Measurements from ENCODE around the gene PHLDB3.
"Not testable (repeated sequence)": the region's sequence is repeated elsewhere in the genome, so short reads cannot be mapped to it uniquely, and the experiment has no call there.

The PHLDB3 gene

DNA sequence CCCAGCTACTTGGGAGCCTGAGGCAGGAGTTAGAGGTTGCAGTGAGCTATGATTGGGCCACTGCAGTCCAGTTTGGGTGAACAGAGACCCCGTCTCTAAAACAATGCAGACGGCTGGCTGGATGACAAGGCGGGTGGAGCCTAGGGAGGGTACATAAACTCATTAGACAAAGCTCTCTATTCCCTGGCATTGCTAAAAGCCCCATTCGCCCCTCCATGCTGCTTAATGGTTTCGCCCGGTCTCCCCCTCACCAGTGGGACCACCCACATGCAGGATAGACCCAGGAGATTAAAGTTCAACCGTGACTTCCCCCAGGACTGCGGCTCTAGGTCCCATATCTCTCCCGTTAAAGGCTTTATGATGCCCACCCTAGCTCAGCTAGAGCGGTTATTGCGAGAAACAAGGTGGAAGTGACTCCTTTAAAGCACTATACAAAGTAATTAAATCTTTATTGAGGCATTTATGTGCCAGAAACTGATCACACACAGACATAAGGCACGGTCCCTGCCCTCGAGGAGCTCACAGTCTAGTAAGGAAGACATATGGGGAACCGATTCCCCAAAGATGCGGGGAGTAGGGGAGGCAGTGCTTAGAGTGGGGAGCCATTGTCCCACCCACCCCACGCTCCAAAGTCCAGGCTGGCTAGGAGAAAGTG, 44.1 kb downstream of the PHLDB3 start:
- DNase-seq: no peak
- in situ Hi-C loops (cut with HindIII; ENCODE audit: low pct_ligation_motif_present, low pct_unique_long_range_greater_than_20kb, low sequenced_read_pairs): no loop called here

DNA sequence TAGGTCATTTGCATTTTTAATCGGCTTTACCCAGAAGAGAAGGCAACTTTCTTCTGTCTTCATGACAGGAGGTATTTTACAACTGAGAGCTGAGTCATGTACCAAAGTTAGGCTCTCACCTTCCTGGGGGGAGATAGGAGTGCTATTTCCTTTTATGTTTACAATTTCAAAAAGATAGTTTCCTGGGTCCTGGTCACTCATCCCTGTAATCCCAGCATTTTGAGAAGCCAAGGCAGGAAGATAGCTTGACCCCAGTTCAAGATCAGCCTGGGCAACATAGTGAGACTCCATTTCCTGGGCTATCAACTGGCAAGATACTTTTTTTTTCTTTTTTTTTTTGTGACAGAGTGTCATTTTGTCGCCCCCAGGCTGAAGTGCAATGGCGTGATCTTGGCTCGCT, 46.7 kb downstream of the PHLDB3 start:
- in situ Hi-C loops (cut with HindIII; ENCODE audit: low pct_ligation_motif_present, low pct_unique_long_range_greater_than_20kb, low sequenced_read_pairs): no loop called here

DNA sequence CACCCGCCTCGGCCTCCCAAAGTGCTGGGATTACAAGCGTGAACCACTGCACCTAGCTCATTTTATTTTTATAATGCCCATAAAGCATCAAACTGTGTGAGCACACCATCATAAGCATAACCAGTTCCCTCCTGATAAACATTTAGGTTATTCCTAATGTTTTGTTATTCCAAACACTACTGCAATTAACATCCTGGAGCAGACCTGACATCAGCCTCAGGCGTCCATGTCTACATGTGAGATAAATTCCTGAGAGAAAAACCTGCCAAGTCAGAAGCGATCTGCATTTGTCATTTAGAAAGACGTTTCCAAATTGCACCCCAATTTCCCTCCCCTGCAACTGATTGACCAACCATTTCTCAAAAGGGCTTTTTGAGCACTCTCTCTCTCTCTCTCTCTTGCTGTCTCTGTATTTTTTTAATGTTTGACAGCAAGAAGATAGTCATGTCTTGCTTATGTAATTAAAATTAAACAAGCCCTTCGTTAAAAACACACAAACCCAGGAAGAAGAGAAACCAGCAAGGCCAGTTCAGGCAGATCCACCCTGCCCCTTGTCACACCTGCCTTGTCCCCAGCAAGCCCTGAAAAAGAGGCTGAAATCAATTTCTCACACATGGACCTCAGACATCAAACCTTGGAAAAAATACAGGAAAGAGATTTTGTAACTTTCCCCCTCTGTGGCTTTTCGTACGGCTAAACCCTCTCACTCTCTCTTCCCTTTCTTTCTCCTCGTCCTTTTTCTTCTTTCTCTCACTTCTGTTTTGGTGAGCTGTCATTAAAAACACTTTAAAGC, 49.0 kb downstream of the PHLDB3 start:
- DNase-seq: no peak
- in situ Hi-C loops (cut with HindIII; ENCODE audit: low pct_ligation_motif_present, low pct_unique_long_range_greater_than_20kb, low sequenced_read_pairs): no loop called here

More for the DNA sequence above, 46.7 kb downstream of the PHLDB3 start:
- DNase-seq: no peak

DNA sequence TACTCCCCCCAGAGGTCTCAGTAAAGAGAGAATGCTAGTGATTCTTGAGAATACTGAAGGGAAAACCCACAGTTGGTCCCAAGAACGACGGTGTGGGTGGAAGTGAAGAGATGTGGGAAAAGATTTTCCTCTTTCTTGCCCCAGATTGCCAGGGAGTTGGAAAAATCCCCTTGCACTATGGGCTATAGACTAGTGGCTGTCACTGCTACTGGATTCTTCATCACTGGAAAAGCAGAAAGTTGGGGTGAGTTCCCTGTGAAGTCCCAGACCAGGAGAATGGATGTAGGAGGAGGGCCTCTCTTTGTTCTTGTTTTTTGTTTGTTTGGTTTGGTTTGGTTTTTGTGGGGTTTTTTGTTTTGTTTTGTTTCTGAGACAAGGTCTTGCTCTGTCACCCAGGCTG, 50.5 kb downstream of the PHLDB3 start:
- in situ Hi-C loops (cut with HindIII; ENCODE audit: low pct_ligation_motif_present, low pct_unique_long_range_greater_than_20kb, low sequenced_read_pairs): no loop called here
- no peak for DNase-seq

DNA sequence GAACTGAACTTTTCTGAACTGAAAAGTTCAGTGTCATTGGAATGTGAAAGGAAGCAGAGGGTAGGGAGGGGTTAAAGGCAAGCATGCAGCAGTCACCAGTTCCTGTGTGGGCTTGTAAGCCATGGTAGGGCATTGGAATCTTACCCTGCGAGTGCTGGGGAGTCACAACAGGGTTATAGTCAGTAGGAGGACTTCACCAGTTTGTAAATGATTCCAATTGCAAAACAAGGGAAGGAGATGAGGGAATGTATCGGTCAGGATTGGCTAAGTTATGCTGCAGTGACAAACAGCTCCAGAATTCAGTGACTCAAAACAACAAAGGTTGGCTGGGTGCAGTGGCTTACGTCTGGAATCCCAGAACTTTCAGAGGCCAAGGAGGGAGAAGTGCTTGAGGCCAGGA, 52.0 kb downstream of the PHLDB3 start:
- DNase-seq: no peak

DNA sequence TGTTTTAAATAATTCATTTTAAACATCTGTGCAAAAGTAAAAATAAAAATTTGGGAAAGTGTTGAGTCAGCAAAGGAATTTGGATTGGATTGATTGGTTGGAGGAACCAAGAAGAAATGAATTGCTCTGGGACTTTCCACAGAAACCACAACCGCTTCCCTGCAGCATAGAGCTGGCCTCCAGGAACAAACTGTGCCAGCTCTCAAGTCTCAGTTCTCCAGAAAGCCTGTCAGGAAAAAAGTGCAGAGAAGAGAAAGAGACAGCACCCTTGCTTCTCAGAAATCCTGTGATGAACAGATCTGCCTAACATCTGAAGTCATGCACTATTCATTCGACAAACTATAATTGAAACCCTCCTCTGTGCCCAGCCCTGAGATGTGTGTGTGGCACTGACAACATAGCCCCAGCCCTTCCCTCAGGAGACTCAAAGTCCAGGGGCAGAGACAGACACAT, 54.0 kb downstream of the PHLDB3 start:
- in situ Hi-C loops (cut with HindIII; ENCODE audit: low pct_ligation_motif_present, low pct_unique_long_range_greater_than_20kb, low sequenced_read_pairs): no loop called here
- DNase-seq: no peak

More for the DNA sequence above, 52.0 kb downstream of the PHLDB3 start:
- in situ Hi-C loops (cut with HindIII; ENCODE audit: low pct_ligation_motif_present, low pct_unique_long_range_greater_than_20kb, low sequenced_read_pairs): no loop called here

DNA sequence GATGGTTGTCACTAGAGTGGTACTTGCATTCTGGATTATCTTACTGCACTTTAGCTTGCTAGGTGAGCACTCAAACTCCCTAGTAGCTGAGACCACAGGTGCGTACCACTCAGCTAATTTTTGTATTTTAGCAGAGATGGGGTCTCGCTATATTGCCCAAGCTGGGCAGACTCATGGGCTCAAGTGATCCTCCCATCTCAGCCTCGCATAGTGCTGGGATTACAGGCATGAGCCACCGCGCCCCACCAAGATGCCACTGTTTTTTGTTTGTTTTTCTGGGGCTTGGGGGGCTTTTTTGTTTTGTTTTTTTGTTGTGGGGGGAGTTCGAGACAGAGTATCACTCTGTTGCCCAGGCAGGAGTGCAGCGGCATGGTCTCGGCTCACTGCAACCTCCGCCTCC, 56.9 kb downstream of the PHLDB3 start:
- no peak for DNase-seq
- in situ Hi-C loops (cut with HindIII; ENCODE audit: low pct_ligation_motif_present, low pct_unique_long_range_greater_than_20kb, low sequenced_read_pairs): no loop called here

DNA sequence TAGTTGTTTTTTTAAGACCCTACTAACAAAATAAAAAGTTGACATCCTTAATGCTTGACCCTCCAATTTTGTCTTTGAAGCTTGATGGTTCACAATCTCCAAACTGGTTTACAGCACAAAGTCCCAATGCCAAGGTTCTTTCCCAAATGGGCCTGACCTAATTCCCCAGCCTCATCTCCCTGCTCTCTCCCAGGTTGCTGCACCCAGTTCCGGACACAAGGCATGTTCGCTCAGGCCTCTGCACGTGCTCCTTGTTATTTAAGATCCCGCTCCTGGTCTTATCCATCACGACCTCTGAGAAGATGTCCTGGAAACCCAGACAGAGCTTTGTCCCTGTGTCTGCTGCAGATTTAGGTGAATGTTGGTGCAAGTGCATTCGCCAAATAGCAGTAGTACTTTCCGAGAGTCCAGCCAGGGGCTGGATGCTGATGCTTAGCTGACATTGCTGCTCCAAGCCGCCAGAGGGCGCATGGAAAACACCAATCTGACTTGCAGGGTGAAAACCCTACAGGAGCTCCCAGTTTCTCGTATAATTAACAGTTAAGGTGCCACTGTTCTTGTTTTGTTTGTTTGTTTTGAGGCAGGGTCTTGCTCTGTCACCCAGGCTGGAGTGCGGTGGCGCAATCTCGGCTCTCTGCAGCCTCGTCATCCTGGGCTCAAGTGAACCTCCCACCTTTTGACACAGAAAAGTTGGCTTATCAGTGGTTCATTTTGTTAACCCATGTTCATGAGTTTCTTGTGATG, 57.6 kb downstream of the PHLDB3 start:
- in situ Hi-C loops (cut with HindIII; ENCODE audit: low pct_ligation_motif_present, low pct_unique_long_range_greater_than_20kb, low sequenced_read_pairs): no loop called here
- DNase-seq: peak; percentile 71

DNA sequence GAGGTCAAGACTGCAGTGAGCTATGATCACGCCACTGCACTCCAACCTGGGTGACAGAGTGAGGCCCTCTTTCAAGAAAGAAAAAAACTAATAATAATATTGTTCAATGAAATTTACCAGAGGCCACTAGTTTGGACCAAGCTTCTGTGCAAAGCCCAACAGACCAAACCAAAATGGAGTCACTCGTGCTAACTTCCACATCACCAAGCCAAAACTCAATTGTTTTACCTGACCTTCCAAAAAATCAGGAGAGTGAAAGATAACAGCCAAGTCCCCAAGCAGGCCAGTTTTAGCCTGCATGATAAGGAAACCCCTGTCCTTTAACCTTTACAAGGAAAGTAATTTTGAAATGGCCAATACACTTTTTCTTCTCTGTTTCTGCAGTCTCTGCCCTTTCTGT, 59.1 kb downstream of the PHLDB3 start:
- DNase-seq: no peak
- in situ Hi-C loops (cut with HindIII; ENCODE audit: low pct_ligation_motif_present, low pct_unique_long_range_greater_than_20kb, low sequenced_read_pairs): no loop called here

DNA sequence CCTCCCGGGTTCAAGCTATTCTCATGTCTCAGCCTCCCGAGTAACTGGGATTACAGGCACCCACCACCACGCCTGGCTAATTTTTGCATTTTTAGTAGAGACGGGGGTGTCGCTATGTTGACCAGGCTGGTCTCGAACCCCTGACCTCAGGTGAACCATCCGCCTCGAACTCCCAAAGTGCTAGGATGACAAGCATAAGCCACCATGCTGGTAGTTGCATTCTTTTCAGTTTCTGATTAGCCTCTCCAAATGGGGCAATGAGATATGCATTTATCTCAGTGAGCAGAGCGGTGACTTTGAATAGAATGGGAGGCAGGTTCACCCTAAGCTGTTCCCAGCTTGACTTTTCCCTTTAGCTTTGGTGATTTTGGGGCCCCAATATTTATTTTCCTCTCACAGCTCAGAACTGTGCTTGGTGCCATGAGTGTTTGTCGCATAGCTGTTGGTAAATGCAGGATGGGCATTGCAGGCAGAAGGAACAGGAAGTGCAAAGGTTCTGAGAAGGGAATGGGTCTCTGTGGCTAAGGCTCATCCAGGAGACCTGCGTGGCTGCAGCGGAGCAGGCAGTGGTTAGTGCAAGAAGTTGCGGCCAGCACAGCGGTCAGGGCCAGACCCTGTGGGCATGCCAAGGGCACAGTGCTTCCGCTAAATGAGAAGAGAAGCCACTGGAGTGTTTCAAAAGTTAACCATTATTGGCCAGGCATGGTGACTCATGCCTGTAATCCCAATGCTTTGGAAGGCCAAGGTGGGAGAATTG, 59.8 kb downstream of the PHLDB3 start:
- in situ Hi-C loops (cut with HindIII; ENCODE audit: low pct_ligation_motif_present, low pct_unique_long_range_greater_than_20kb, low sequenced_read_pairs): no loop called here
- DNase-seq: peak; percentile 83

DNA sequence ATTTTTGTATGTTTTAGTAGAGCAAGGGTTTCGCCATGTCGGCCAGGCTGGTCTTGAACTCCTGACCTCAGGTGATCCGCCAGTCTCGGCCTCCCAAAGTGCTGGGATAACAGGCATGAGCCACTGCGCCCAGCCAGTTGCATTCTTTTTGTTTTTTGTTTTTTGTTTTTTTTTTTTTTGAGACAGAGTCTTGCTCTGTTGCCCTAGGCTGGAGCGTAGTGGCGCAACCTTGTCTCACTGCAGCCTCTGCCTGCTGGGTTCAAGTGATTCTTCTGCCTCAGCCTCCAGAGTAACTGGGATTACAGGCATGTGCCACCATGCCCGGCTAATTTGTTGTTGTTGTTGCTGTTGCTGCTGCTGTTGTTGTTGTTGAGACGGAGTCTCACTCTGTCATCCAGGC, 60.5 kb downstream of the PHLDB3 start:
- DNase-seq; in situ Hi-C loops (cut with HindIII; ENCODE audit: low pct_ligation_motif_present, low pct_unique_long_range_greater_than_20kb, low sequenced_read_pairs): not testable (repeated sequence)

DNA sequence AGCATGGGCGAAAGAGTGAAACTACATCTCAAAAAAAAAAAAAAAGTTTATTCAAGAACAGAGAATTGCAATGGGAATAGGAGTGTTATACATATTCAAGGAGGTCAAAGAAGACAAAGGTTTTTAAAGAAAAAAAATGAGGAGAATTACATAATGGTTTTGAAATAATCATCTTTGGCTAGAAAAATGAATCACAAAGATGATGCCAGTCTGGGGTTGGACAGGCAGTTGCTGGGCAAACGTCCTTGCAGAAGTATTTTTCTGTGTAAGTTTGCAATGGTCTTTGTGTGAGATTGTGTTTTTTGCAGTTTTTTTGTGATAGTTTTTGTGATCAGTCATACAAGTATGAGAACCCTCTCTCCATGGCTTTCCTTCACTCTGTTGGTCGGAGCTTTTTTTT, 62.8 kb downstream of the PHLDB3 start:
- no peak for DNase-seq
- in situ Hi-C loops (cut with HindIII; ENCODE audit: low pct_ligation_motif_present, low pct_unique_long_range_greater_than_20kb, low sequenced_read_pairs): no loop called here

DNA sequence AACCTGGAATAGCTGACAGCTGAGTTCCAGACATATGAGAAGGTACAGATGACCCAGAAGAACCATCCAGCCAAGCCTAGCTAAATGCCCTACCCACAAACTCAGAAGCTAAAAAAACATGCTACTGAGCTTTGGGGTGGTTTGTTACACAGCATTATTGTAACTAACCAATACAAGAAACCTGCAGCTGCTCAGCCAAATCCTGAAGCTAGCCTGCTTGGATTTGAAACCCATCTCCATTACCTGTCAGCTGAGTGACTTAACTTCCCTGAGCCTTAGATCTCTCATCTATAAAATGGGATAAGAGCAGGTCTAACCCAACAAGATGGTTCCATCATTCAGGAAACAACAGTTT, 64.9 kb downstream of the PHLDB3 start:
- in situ Hi-C loops (cut with HindIII; ENCODE audit: low pct_ligation_motif_present, low pct_unique_long_range_greater_than_20kb, low sequenced_read_pairs): no loop called here

DNA sequence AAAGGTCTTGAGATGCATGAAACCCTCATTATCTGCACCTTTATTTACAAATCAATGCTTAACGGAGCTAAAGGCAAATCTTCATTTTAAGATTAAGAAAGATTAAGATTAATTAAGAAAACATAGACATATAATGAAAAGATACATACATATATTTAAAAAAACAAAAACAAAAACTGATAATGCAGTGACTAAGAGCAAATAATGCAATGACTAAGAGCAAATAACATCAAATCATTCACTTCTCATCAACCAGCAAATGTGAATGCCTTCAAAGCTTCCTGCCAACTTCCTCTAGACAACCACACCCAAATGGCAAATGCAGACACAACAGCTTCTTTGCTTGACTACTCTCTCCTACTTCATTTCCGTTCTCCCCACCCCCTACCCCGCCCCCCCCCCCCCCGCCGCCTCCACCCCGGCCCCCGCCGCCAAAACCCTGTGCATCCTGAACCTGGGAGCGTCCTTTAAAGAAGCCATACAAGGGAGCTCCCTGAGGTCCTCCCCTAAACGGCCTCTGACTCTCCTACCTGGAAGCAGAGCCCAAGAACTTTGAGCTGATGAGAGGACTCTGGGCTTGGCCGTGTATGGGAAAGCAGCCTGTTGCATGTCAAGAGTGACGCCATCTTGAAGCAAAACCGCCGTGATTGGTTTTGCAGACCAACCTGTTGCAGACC, 65.4 kb downstream of the PHLDB3 start:
- no peak for DNase-seq
- in situ Hi-C loops (cut with HindIII; ENCODE audit: low pct_ligation_motif_present, low pct_unique_long_range_greater_than_20kb, low sequenced_read_pairs): no loop called here

More for the DNA sequence above, 64.9 kb downstream of the PHLDB3 start:
- no peak for DNase-seq

DNA sequence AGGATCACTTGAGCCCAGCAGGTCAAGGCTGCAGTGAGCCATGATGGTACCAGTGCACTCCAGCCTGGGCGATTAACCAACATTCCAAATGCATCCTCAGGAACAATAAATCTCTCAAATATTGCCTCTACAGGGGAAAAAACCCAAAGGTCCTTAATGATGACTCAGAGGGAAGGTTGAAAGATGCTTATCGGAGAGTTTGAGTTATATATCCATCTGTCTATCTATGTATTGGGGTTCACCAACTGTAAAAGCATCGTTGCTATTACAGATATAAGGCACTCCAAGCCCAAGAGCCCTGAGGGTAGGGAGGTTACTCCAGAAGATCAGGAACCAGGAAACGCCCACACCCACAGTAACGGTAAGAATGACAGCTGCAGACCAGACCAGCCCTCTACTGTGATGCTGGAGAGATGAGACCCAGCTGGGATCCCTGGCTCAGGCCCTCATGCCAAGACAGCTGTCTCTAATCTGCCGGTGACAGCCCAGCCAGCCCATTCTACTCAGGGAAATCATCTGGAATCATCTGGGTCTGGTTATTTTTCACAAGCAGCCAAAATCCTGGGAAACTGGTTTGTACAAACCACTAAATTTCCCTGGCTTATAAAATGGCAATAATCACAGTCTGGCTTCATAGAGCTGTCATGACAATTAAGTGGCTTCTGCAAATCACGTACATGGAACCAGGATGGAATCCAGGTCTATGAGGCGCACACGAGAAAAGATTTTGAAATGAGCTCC, 66.1 kb downstream of the PHLDB3 start:
- in situ Hi-C loops (cut with HindIII; ENCODE audit: low pct_ligation_motif_present, low pct_unique_long_range_greater_than_20kb, low sequenced_read_pairs): no loop called here
- DNase-seq: no peak

DNA sequence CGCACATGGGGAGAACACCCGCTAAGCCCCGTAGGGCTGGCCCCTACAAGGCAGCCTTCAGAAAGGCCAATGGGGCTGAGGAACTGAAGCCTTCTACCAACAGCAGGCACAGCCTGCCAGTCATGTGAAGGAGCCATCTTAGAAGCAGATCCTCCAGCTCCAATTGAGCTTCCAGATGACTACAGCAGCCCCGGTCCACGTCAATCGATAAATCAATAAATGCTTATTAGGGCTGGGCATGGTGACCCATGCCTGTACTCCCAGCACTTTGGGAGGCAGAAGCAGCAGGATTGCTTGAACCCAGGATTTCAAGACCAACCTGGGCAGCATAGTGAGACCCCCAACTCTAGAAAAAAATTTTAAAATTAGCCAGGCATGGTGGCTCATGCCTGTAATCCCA, 66.8 kb downstream of the PHLDB3 start:
- DNase-seq: no peak
- in situ Hi-C loops (cut with HindIII; ENCODE audit: low pct_ligation_motif_present, low pct_unique_long_range_greater_than_20kb, low sequenced_read_pairs): no loop called here

DNA sequence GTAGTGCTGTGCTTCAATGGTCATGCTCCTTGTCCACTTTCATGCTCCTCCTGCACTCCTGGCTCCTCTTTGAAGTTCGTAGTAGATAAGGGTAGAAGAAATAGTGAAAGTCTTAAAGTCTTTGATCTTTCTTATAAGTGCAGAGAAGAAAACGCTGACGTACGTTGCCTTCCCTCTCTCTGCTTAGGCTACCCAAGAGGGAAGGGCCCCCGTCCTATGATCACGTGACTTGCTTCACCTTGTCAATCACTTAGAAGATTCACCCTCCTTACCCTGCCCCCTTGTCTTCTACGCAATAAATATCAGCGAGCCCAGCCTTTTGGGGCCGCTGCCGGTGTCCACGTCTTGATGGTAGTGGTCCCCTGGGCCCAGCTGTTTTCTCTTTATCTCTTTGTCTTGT, 67.3 kb downstream of the PHLDB3 start:
- DNase-seq; in situ Hi-C loops (cut with HindIII; ENCODE audit: low pct_ligation_motif_present, low pct_unique_long_range_greater_than_20kb, low sequenced_read_pairs): not testable (repeated sequence)

DNA sequence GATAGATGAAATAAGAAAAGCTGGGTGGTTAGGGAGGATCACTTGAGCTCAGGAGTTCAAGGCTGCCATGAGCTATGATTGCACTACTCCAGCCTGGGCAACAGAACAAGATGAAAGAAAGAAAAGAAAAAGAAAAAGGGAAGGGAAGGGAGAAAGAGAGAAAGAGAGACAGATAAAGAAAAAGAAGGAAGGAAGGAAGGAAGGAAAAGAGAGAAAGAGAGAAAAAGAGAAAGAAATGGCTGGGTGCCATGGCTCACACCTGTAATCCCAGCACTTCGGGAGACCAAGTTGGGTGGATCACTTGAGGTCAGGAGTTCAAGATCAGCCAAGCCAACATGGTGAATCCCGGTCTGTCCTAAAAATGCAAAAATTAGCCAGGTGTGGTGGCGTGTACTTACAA, 68.8 kb downstream of the PHLDB3 start:
- in situ Hi-C loops (cut with HindIII; ENCODE audit: low pct_ligation_motif_present, low pct_unique_long_range_greater_than_20kb, low sequenced_read_pairs): no loop called here
- DNase-seq: no peak

All from ACHN (cell line).